Neuronal stem cell (in vitro differentiated cells): ENCODE results near the gene NMBR.
"Not testable (repeated sequence)": the region's sequence is repeated elsewhere in the genome, so short reads cannot be mapped to it uniquely, and the experiment has no call there.

Experiments
- DNase-seq: peaks from one replicate; pipeline ENCODE4 v3.0.0-alpha.2; 2013; ENCODE audit warnings: low spot score
- H2AFZ ChIP-seq: one replicate; pipeline ENCODE4 v1.6.1; 2013; ENCODE audit warnings: mild to moderate bottlenecking, low read length, inconsistent platforms
- H2AK5ac ChIP-seq: 2 replicates; pipeline ENCODE4 v1.6.1; 2013; ENCODE audit warnings: low read depth, mild to moderate bottlenecking, inconsistent platforms, low read length, moderate library complexity, mixed read lengths
- H2BK120ac ChIP-seq: 2 replicates; pipeline ENCODE4 v1.6.1; 2013; ENCODE audit warnings: low read depth, mild to moderate bottlenecking, inconsistent platforms, low read length, moderate library complexity, mixed read lengths
- H2BK12ac ChIP-seq: one replicate; pipeline ENCODE4 v1.6.1; 2013; ENCODE audit warnings: low read length, inconsistent platforms
- H2BK15ac ChIP-seq: 2 replicates; pipeline ENCODE4 v1.6.1; 2013; ENCODE audit warnings: mild to moderate bottlenecking, low read length, inconsistent platforms, mixed read lengths
- H2BK5ac ChIP-seq: one replicate; pipeline ENCODE4 v1.6.1; 2013; ENCODE audit warnings: inconsistent platforms, mild to moderate bottlenecking, low read length, moderate library complexity
- H3K14ac ChIP-seq: one replicate; pipeline ENCODE4 v1.6.1; 2013; ENCODE audit warnings: low read length, inconsistent platforms
- H3K18ac ChIP-seq: 2 replicates; pipeline ENCODE4 v1.6.1; 2013; ENCODE audit warnings: low read length, inconsistent platforms
- H3K23ac ChIP-seq: 2 replicates; pipeline ENCODE4 v1.6.1; 2013; ENCODE audit warnings: low read depth, mild to moderate bottlenecking, mixed read lengths, low read length, inconsistent platforms; ENCODE audit not compliant: poor library complexity
- H3K27ac ChIP-seq: replicated peaks from 3 replicates; pipeline ENCODE4 v1.5.1; 2013; ENCODE audit warnings: low read length, inconsistent platforms
- H3K27me3 ChIP-seq, 3 experiments: 2 replicates each; pipeline ENCODE4 v1.6.1; 2013; ENCODE audit warnings: low read length in 3 of 3, mild to moderate bottlenecking in 2 of 3, inconsistent platforms in 1 of 3, low read depth in 1 of 3, mixed read lengths in 1 of 3, moderate library complexity in 1 of 3; ENCODE audit not compliant: control insufficient read depth in 3 of 3, insufficient read depth in 3 of 3
- H3K36me3 ChIP-seq, 2 donors: replicated peaks in 1 of 2; 2 replicates each; pipeline ENCODE4 v1.6.1; 2013; ENCODE audit warnings: low read length in 2 of 2; ENCODE audit not compliant: control insufficient read depth in 2 of 2, insufficient read depth in 2 of 2
- H3K4ac ChIP-seq: 2 replicates; pipeline ENCODE4 v1.6.1; 2013; ENCODE audit warnings: inconsistent platforms, mild to moderate bottlenecking, low read length, moderate library complexity
- H3K4me1 ChIP-seq, 2 donors: 1 replicate in 1 of 2; 2 replicates in 1 of 2; pipeline ENCODE4 v1.6.1; 2013; ENCODE audit warnings: low read length in 2 of 2, low read depth in 1 of 2; ENCODE audit not compliant: control insufficient read depth in 2 of 2, insufficient read depth in 1 of 2
- H3K4me2 ChIP-seq: one replicate; pipeline ENCODE4 v1.6.1; 2013; ENCODE audit warnings: mild to moderate bottlenecking, low read length, inconsistent platforms; ENCODE audit not compliant: insufficient read depth, poor library complexity, severe bottlenecking
- H3K4me3 ChIP-seq, 2 donors: 2 replicates each; pipeline ENCODE4 v1.5.1; 2013; ENCODE audit warnings: low read length in 2 of 2, mild to moderate bottlenecking in 2 of 2, inconsistent platforms in 1 of 2, moderate library complexity in 1 of 2
- H3K79me1 ChIP-seq: one replicate; pipeline ENCODE4 v1.6.1; 2013; ENCODE audit warnings: low read depth, mild to moderate bottlenecking, inconsistent platforms, low read length, moderate library complexity
- H3K9ac ChIP-seq: one replicate; pipeline ENCODE4 v1.6.1; 2013; ENCODE audit warnings: mild to moderate bottlenecking, low read depth, low read length, inconsistent platforms; ENCODE audit not compliant: poor library complexity
- H3K9me3 ChIP-seq, 2 donors: replicated peaks in 1 of 2; 2 replicates each; pipeline versions ENCODE3 to v1.6.1; 2013; ENCODE audit warnings: low read length in 2 of 2, mild to moderate bottlenecking in 2 of 2, inconsistent platforms in 1 of 2, low read depth in 1 of 2, mixed read lengths in 1 of 2, moderate library complexity in 1 of 2; ENCODE audit not compliant: control insufficient read depth in 2 of 2, insufficient read depth in 1 of 2
- H4K8ac ChIP-seq: one replicate; pipeline ENCODE4 v1.6.1; 2013; ENCODE audit warnings: low read depth, mild to moderate bottlenecking, inconsistent platforms, low read length, moderate library complexity
- H4K91ac ChIP-seq: one replicate; pipeline ENCODE4 v1.6.1; 2013; ENCODE audit warnings: low read length, low read depth, mild to moderate bottlenecking, inconsistent platforms; ENCODE audit not compliant: poor library complexity
- WGBS, 2 donors: extraction: QIAGEN DNeasy Blood & Tissue Kit; methylation state at CpG; one replicate each; pipeline ENCODE4 v1.1.7; 2013; ENCODE audit warnings: missing lambda C conversion rate in 2 of 2, mixed read lengths in 1 of 2; ENCODE audit not compliant: insufficient read length in 2 of 2, insufficient replicate concordance in 1 of 2; ENCODE audit errors: extremely low coverage in 2 of 2; 5-methylcytosine and 5-hydroxymethylcytosine counted together

NMBR gene

GRCh38 chr6:142104820-142105219 is 42.1 kb downstream of the NMBR start:
- DNase-seq, H3K4me2 ChIP-seq, H2BK15ac ChIP-seq, H3K9me3 ChIP-seq, H3K79me1 ChIP-seq, H3K18ac ChIP-seq, H3K23ac ChIP-seq, H2AFZ ChIP-seq, H2BK120ac ChIP-seq, H2BK12ac ChIP-seq, H2AK5ac ChIP-seq, H3K14ac ChIP-seq, H3K9ac ChIP-seq, H3K4me1 ChIP-seq, H3K4me3 ChIP-seq, H3K27ac ChIP-seq, H3K4ac ChIP-seq, H4K8ac ChIP-seq, H3K36me3 ChIP-seq, H3K27me3 ChIP-seq, H2BK5ac ChIP-seq, H4K91ac ChIP-seq: not testable (repeated sequence)
- no CpG with 5 or more reads among the region's 5 CpGs for WGBS, 2 donors

GRCh38 chr6:142088858-142089216 is 58.1 kb downstream of the NMBR start:
- no peaks in the 10 kb centered on the region for H3K79me1 ChIP-seq
- H3K23ac ChIP-seq, result no peak overlapping the region
- no peak overlapping the region for H3K18ac ChIP-seq
- H3K9me3 ChIP-seq, result peaks cover 0 to 4% of the 10 kb centered on the region in 2 donors
- H4K91ac ChIP-seq, result no peak overlapping the region
- no peak overlapping the region for H2BK120ac ChIP-seq
- peak overlapping the region; percentile 22 for H3K4me2 ChIP-seq
- H3K36me3 ChIP-seq, result no peaks in the 10 kb centered on the region
- peak overlapping the region; percentile 4 for H2AFZ ChIP-seq
- H2BK12ac ChIP-seq, result no peak overlapping the region
- peaks cover 0 to 13% (median 4%) of the 10 kb centered on the region in 3 experiments for H3K27me3 ChIP-seq
- H3K4ac ChIP-seq, result no peak overlapping the region
- no peak overlapping the region for H2BK15ac ChIP-seq
- no CpG with 5 or more reads among the region's 14 CpGs for WGBS, 2 donors
- no peak overlapping the region for H3K4me3 ChIP-seq
- no peak overlapping the region for H2AK5ac ChIP-seq
- H3K9ac ChIP-seq, result no peak overlapping the region
- no peak overlapping the region for H4K8ac ChIP-seq
- no peaks in the 10 kb centered on the region for H3K4me1 ChIP-seq
- H2BK5ac ChIP-seq, result no peak overlapping the region
- no peak for DNase-seq
- H3K14ac ChIP-seq, result no peak overlapping the region
- no peak overlapping the region for H3K27ac ChIP-seq

DNA sequence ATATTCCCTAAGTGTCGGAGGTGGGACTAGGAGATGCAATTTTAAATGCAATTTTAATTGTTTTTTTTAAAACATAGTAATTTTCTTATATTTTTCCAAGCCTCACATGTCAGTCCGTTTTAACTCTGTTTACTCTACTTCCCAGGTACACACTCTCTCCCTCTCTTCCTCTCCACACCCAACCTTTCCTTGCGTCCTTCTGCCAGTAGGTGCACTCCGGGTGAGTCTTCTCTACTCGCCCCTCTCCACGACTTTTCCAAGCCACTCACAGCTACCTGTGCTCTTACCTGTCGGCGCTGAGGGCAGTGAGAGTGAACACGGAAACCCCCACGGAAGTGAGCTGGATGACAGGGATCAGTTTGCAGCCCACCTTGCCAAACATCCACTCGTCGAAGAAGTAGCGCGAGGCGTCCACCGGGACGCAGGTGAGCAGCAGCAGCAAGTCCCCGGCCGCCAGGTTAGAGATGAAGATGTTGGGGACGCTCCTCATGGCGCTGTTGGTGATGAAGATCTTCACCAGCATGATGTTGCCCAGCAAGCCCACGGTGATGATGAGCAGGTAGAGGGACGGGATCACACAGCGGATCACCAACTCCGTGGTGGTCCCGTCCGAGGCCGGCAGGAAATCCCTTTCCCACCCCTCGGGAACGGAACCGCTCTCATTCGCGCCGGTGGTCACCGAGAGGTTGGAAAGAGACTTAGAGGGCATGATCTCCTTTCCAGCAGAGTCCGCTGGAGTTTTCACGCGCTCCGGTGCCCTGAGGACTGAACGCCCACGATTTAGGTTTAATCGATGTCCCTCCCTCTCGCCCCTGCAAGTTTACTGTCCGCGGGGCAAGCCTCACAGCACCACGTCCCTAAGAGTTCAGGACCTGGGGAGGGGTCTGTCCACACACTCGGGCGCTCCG is 58.7 kb downstream of the NMBR start:
- H3K18ac ChIP-seq, result no peak overlapping the region
- H2AFZ ChIP-seq, result peak overlapping the region; percentile 53
- no peak overlapping the region for H2BK15ac ChIP-seq
- H3K9ac ChIP-seq, result no peak overlapping the region
- H3K9me3 ChIP-seq, result peaks cover 0 to 4% of the 10 kb centered on the region in 2 donors
- no peak overlapping the region for H3K14ac ChIP-seq
- no peak overlapping the region for H4K91ac ChIP-seq
- no peak overlapping the region for H2BK12ac ChIP-seq
- no peaks in the 10 kb centered on the region for H3K79me1 ChIP-seq
- H3K36me3 ChIP-seq, result no peaks in the 10 kb centered on the region
- H3K23ac ChIP-seq, result peak overlapping the region; percentile 22
- H2BK5ac ChIP-seq, result no peak overlapping the region
- DNase-seq, result no peak
- H3K27ac ChIP-seq, result no peak overlapping the region
- peak overlapping the region; percentile 22 for H3K4me2 ChIP-seq
- no peak overlapping the region for H4K8ac ChIP-seq
- H3K4me1 ChIP-seq, result no peaks in the 10 kb centered on the region
- H3K4me3 ChIP-seq, result peak overlapping the region in 1 of 2 donors; percentile 52
- H3K4ac ChIP-seq, result no peak overlapping the region
- no CpG with 5 or more reads among the region's 49 CpGs for WGBS, 2 donors
- H2AK5ac ChIP-seq, result no peak overlapping the region
- H2BK120ac ChIP-seq, result no peak overlapping the region
- H3K27me3 ChIP-seq, result peaks cover 0 to 13% (median 4%) of the 10 kb centered on the region in 3 experiments

GRCh38 chr6:142079130-142079529 is 67.8 kb downstream of the NMBR start:
- no peak overlapping the region for H4K8ac ChIP-seq
- H2AFZ ChIP-seq, result no peak overlapping the region
- no peak for DNase-seq
- no peak overlapping the region for H2BK15ac ChIP-seq
- H3K14ac ChIP-seq, result no peak overlapping the region
- H3K4me3 ChIP-seq, result no peak overlapping the region
- no peaks in the 10 kb centered on the region for H3K9me3 ChIP-seq
- H3K27me3 ChIP-seq, result no peaks in the 10 kb centered on the region
- H3K27ac ChIP-seq, result no peak overlapping the region
- H3K79me1 ChIP-seq, result no peaks in the 10 kb centered on the region
- no peak overlapping the region for H2BK120ac ChIP-seq
- no peak overlapping the region for H3K4ac ChIP-seq
- H3K4me2 ChIP-seq, result no peak overlapping the region
- no peak overlapping the region for H2BK5ac ChIP-seq
- no peak overlapping the region for H3K9ac ChIP-seq
- H3K23ac ChIP-seq, result no peak overlapping the region
- peaks cover 0 to 3% of the 10 kb centered on the region in 2 donors for H3K4me1 ChIP-seq
- no peak overlapping the region for H3K18ac ChIP-seq
- no peak overlapping the region for H2AK5ac ChIP-seq
- H3K36me3 ChIP-seq, result no peaks in the 10 kb centered on the region
- H4K91ac ChIP-seq, result no peak overlapping the region
- no peak overlapping the region for H2BK12ac ChIP-seq
